HepG2 (cell line): ENCODE results near the gene BAZ1A. TPM values are rescaled to one million over a fixed set of nuclear protein-coding genes. Genes with fewer than 3 reads are reported as not detected.

Source experiments
- ATAC-seq: fragments of 200-7000 bp; cut with Tn5 transposase; 3 replicates; pipeline ENCODE4 v1.9.1; 2020; ENCODE audit warnings: mild to moderate bottlenecking, moderate library complexity
- BruUV-seq: library from RNA; stranded (reverse); fragments of 400-500 nt; replicated peaks from 2 replicates; lab custom pipeline; 2021; lab: Mats Ljungman, UMichigan
- CTCF ChIA-PET: fragments of 300-600 bp; formaldehyde crosslinking; extraction: SDS; loops from one replicate; lab custom pipeline; 2021; ENCODE audit warnings: low total read pairs, inconsistent platforms, low intra/inter-chr PET ratio; lab: Yijun Ruan, JAX
- POLR2A ChIA-PET: fragments of 350-600 bp; sonication (Branson Sonifier 250); formaldehyde crosslinking; loops from one replicate; lab custom pipeline; 2020; ENCODE audit warnings: antibody characterized with exemption, inconsistent platforms; lab: Yijun Ruan, JAX
- DNase-seq: peaks from one replicate; pipeline ENCODE4 v3.0.0-alpha.2; 2015; ENCODE audit warnings: low spot score
- FAIRE-seq: peaks from 3 replicates; lab custom pipeline; 2011; peaks lifted over from hg19 to GRCh38; lab: Jason Lieb, UNC
- H2AFZ ChIP-seq: one replicate; pipeline ENCODE4 v1.6.1; 2011; ENCODE audit warnings: low read length, inconsistent platforms
- H3K27ac ChIP-seq: fragments of 300-600 bp; 3 replicates; pipeline ENCODE4 v1.8.0; 2011; ENCODE audit warnings: mixed run types, mild to moderate bottlenecking, mixed read lengths, low read length, inconsistent platforms; ENCODE audit not compliant: insufficient read depth; ENCODE audit errors: extremely low read length
- H3K27me3 ChIP-seq, 2 experiments: fragments of 200-600 bp in 1 of 2; 2 replicates in 1 of 2; 3 replicates in 1 of 2; pipeline versions ENCODE4 v1.6.0 to v1.8.0; 2011; ENCODE audit warnings: low read length in 2 of 2, mild to moderate bottlenecking in 2 of 2, moderate library complexity in 2 of 2, inconsistent platforms in 1 of 2; ENCODE audit not compliant: insufficient read depth in 2 of 2, control insufficient read depth in 1 of 2
- H3K36me3 ChIP-seq, 2 experiments: fragments of 200-600 bp in 1 of 2; replicated peaks in 1 of 2; 2 replicates in 1 of 2; 3 replicates in 1 of 2; pipeline versions ENCODE4 v1.5.1 to v1.8.0; 2011; ENCODE audit warnings: low read length in 2 of 2, inconsistent platforms in 1 of 2; ENCODE audit not compliant: insufficient read depth in 2 of 2, control insufficient read depth in 1 of 2
- H3K4me1 ChIP-seq: 2 replicates; pipeline ENCODE4 v1.5.1; 2012; ENCODE audit warnings: low read length, inconsistent platforms; ENCODE audit not compliant: insufficient read depth
- H3K4me2 ChIP-seq: 2 replicates; pipeline ENCODE4 v1.6.0; 2011; ENCODE audit warnings: low read depth, low read length, inconsistent platforms
- H3K4me3 ChIP-seq, 3 experiments: fragments of 200-600 bp in 1 of 3; sonication (generic), shearing (Covaris generic) in 1 of 3; replicated peaks in 1 of 3; 2 replicates each; pipeline ENCODE4 v1.5.1; 2011 to 2016; ENCODE audit warnings: low read length in 3 of 3, inconsistent platforms in 2 of 3, low read depth in 2 of 3, mild to moderate bottlenecking in 2 of 3, control low read depth in 1 of 3, mixed read lengths in 1 of 3; ENCODE audit not compliant: insufficient read depth in 1 of 3
- H3K79me2 ChIP-seq: one replicate; pipeline ENCODE4 v1.6.1; 2011; ENCODE audit warnings: low read length, inconsistent platforms; ENCODE audit not compliant: insufficient read depth
- H3K9ac ChIP-seq: 2 replicates; pipeline ENCODE4 v1.6.0; 2011; ENCODE audit warnings: mild to moderate bottlenecking, low read depth, low read length, inconsistent platforms; ENCODE audit not compliant: insufficient read depth
- H3K9me3 ChIP-seq: 2 replicates; pipeline ENCODE4 v1.5.1; 2012; ENCODE audit warnings: mild to moderate bottlenecking, low read length
- H4K20me1 ChIP-seq: 2 replicates; pipeline ENCODE4 v1.6.0; 2011; ENCODE audit warnings: inconsistent platforms, mild to moderate bottlenecking, low read length, moderate library complexity; ENCODE audit not compliant: insufficient read depth
- CENPBD1 ChIP-seq: sonication (generic); formaldehyde crosslinking; IDR thresholded peaks from 2 replicates; pipeline ENCODE4 v1.8.0; 2022; ENCODE audit warnings: missing genetic modification reagents, low read depth, mild to moderate bottlenecking, borderline replicate concordance
- EP300 ChIP-seq, 3 experiments: sonication (generic) in 1 of 3; formaldehyde crosslinking in 1 of 3; IDR thresholded peaks; 2 replicates each; pipeline versions ENCODE4 v1.5.1 to v1.6.1; 2011 to 2020; ENCODE audit warnings: low read depth in 2 of 3, low read length in 2 of 3, borderline replicate concordance in 1 of 3, improper control_type of control experiment in 1 of 3, mild to moderate bottlenecking in 1 of 3, missing genetic modification reagents in 1 of 3, moderate library complexity in 1 of 3
- FOXO1 ChIP-seq: sonication (generic); formaldehyde crosslinking; IDR thresholded peaks from 2 replicates; pipeline ENCODE4 v1.4.0; 2020; ENCODE audit warnings: missing genetic modification reagents
- GABPB1 ChIP-seq: IDR thresholded peaks from 2 replicates; pipeline ENCODE4 v1.6.1; 2016; ENCODE audit warnings: mild to moderate bottlenecking, missing genetic modification reagents, moderate library complexity, missing compliant biosample characterization
- HBP1 ChIP-seq: IDR thresholded peaks from 2 replicates; pipeline ENCODE4 v1.6.1; 2016; ENCODE audit warnings: low read depth, control low read depth
- HMGXB3 ChIP-seq: sonication (generic); formaldehyde crosslinking; IDR thresholded peaks from 2 replicates; pipeline ENCODE4 v1.4.0; 2020; ENCODE audit warnings: missing genetic modification reagents, borderline replicate concordance
- HNRNPL ChIP-seq: fragments of 200-400 bp; formaldehyde crosslinking; IDR thresholded peaks from 2 replicates; pipeline ENCODE4 v1.6.1; 2017; ENCODE audit warnings: mild to moderate bottlenecking, low read depth, low read length
- JUN ChIP-seq: sonication (generic); formaldehyde crosslinking; IDR thresholded peaks from 2 replicates; pipeline ENCODE4 v1.4.0; 2020; ENCODE audit warnings: mild to moderate bottlenecking, missing genetic modification reagents
- NFKB2 ChIP-seq: sonication (generic); formaldehyde crosslinking; IDR thresholded peaks from 2 replicates; pipeline ENCODE4 v1.4.0; 2020; ENCODE audit warnings: missing genetic modification reagents, borderline replicate concordance
- ZNF256 ChIP-seq: sonication (generic); formaldehyde crosslinking; conservative IDR thresholded peaks from 2 replicates; pipeline ENCODE4 v1.4.0; 2020; ENCODE audit warnings: missing genetic modification reagents
- ZNF546 ChIP-seq: sonication (generic); formaldehyde crosslinking; conservative IDR thresholded peaks from 2 replicates; pipeline ENCODE4 v1.8.1; 2023; ENCODE audit warnings: mild to moderate bottlenecking, missing genetic modification reagents
- ZNF570 ChIP-seq: sonication (generic); formaldehyde crosslinking; IDR thresholded peaks from 2 replicates; pipeline ENCODE4 v1.4.0; 2020; ENCODE audit warnings: mild to moderate bottlenecking, missing genetic modification reagents, borderline replicate concordance
- ZNF597 ChIP-seq: sonication (generic); formaldehyde crosslinking; IDR thresholded peaks from 2 replicates; pipeline ENCODE4 v1.5.0; 2020; ENCODE audit warnings: missing genetic modification reagents
- ZNF691 ChIP-seq: sonication (generic); formaldehyde crosslinking; IDR thresholded peaks from 2 replicates; pipeline ENCODE4 v1.4.0; 2020; ENCODE audit warnings: missing genetic modification reagents, low read depth, mild to moderate bottlenecking, borderline replicate concordance
- WGBS: methylation state at CpG from one replicate; pipeline ENCODE4 v1.1.6; 2017; ENCODE audit warnings: low lambda C conversion rate; 5-methylcytosine and 5-hydroxymethylcytosine counted together
- in situ Hi-C: cut with HindIII; loops from 2 replicates; pipeline ENCODE4 v1.10.0; 2017; ENCODE audit warnings: low pct_unique_long_range_greater_than_20kb; ENCODE audit not compliant: extremely low pct_ligation_motif_present
- intact Hi-C: fragments of 100-400 bp; cut with micrococcal nuclease; formaldehyde crosslinking; loops from one replicate; pipeline ENCODE4 v1.10.0; 2022; ENCODE audit not compliant: unreplicated experiment
- polyA plus RNA-seq, 8 experiments: library from polyadenylated mRNA; depleted of rRNA in 3 of 8; stranded (reverse) in 7 of 8; unstranded in 1 of 8; fragments of >200 nt; fragmentation: Illumina TruSeq in 4 of 8; extraction: Trizol in 4 of 8; gene quantifications; 2 replicates each; pipeline versions ENCODE4 v1.2.1 to v1.2.3, GENCODE V29; 2011 to 2016; ENCODE audit warnings: low read depth in 4 of 8, missing spikeins in 1 of 8, mixed read lengths in 1 of 8; ENCODE audit not compliant: insufficient read depth in 1 of 8
- total RNA-seq, 5 experiments: library from RNA; depleted of rRNA; stranded (reverse); fragments of >200 nt; fragmentation: Illumina TruSeq; extraction: Trizol; gene quantifications; 2 replicates each; pipeline ENCODE4 v1.2.3, GENCODE V29; 2016; ENCODE audit warnings: low read depth in 1 of 5

BAZ1A gene
- total and polyA plus RNA-seq, 2 of the 13 experiments (the other 11 are each of a cell fraction or from before 2014, with no cell fraction given): 20.9 to 56.8 TPM

- ATAC-seq (no peak), FAIRE-seq (no peak), DNase-seq (no peak)
- WGBS: 92% methylated on average over 6 of the region's 6 CpGs
- peaks cover 0 to 2% of the 10 kb centered on the region in 2 experiments; a peak in 3 of 5 replicates for H3K36me3 ChIP-seq
- H3K4me1 ChIP-seq: no peaks in the 10 kb centered on the region
- ChIA-PET POLR2A (no interaction called here), CTCF (no interaction called here)
- H2AFZ ChIP-seq: no peak overlapping the region
- no peaks in the 10 kb centered on the region for H3K27me3 ChIP-seq
- no peak overlapping the region for H3K4me2 ChIP-seq
- H3K79me2 ChIP-seq: no peaks in the 10 kb centered on the region
- no TSS peak for BruUV-seq
- no peak overlapping the region for H3K9ac ChIP-seq
- no peaks in the 10 kb centered on the region for H3K9me3 ChIP-seq
- H4K20me1 ChIP-seq: no peaks in the 10 kb centered on the region
- H3K4me3 ChIP-seq: no peak overlapping the region
- in situ Hi-C loops: no loop called here
- H3K27ac ChIP-seq: no peak overlapping the region
- intact Hi-C loops: no loop called here
- TF ChIP-seq ZNF597 (CRISPR knock-in tag) (no peak), HNRNPL (no peak), JUN (no peak), ZNF570 (CRISPR knock-in tag) (no peak), EP300 (IDR thresholded peaks at IDR 0.05; ENCODE audit: low read depth in 2 of 2, low read length in 2 of 2) (no peak), EP300 (CRISPR knock-in tag; IDR thresholded peaks at IDR 0.05; ENCODE audit: borderline replicate concordance) (no peak), FOXO1 (CRISPR knock-in tag) (no peak), HBP1 (CRISPR knock-in tag) (no peak), ZNF546 (CRISPR knock-in tag) (no peak), GABPB1 (CRISPR knock-in tag) (no peak), HMGXB3 (CRISPR knock-in tag) (no peak), ZNF691 (CRISPR knock-in tag) (no peak), CENPBD1 (CRISPR knock-in tag) (no peak), ZNF256 (CRISPR knock-in tag) (no peak), NFKB2 (CRISPR knock-in tag) (no peak)
These were observed 125.8 kb downstream of the BAZ1A start for GRCh38 chr14:34749408-34749807.
